ACHN (cell line): ENCODE data around the gene TMEM108.
A peak's percentile ranks its signal among the peaks of the same experiment; 100 is the strongest.
"Not testable (repeated sequence)": the region's sequence is repeated elsewhere in the genome, so short reads cannot be mapped to it uniquely, and the experiment has no call there.

ENCODE experiments used
- DNase-seq: peaks from one replicate; pipeline ENCODE4 v3.0.0-alpha.2; 2015
- in situ Hi-C: cut with HindIII; loops from 2 replicates; pipeline ENCODE4 v1.10.0; 2017; ENCODE audit warnings: low sequenced_read_pairs, low pct_ligation_motif_present, low pct_unique_long_range_greater_than_20kb

Gene TMEM108

DNA sequence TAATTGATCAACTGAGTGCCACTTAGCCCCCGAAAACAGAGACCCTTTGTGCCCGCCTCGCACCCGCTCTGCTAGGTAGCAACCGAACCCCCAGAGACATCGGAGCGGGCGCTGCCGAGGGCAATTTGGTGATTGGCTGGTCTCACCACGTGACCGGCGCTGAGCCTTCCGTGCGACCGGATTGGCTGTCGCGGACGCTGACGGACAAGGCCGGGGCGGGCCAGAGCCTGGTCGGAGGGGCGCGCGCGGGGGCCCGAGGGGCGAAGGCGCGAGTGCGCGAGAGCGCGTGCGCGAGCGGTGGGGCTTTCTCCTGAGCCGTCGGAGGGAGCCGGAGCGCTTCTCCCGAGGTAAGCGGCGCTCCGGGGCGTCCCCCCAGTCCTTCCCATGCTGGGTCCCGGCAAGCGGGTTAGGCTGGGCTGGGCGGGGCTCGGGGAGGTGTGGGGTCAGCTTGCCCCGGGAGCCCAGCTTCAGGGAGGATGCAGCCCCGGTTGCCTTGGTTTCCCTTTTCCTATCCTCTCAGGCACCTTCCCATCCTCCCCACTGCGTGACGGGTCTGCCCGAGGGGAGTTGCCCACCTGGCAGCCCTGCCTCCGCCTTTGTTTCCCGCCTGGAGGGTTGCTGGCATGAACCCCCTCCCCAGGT, at the start of gene TMEM108:
Gene TMEM108, plus strand, starts transcription at position 303 of the 642 bp plus-strand sequence.
- in situ Hi-C loops: no loop called here
- DNase-seq: peak; percentile 23

GRCh38 chr3:132995971-132996370, 42.2 kb upstream of the TMEM108 start:
- DNase-seq: no peak
- in situ Hi-C loops: no loop called here

DNA sequence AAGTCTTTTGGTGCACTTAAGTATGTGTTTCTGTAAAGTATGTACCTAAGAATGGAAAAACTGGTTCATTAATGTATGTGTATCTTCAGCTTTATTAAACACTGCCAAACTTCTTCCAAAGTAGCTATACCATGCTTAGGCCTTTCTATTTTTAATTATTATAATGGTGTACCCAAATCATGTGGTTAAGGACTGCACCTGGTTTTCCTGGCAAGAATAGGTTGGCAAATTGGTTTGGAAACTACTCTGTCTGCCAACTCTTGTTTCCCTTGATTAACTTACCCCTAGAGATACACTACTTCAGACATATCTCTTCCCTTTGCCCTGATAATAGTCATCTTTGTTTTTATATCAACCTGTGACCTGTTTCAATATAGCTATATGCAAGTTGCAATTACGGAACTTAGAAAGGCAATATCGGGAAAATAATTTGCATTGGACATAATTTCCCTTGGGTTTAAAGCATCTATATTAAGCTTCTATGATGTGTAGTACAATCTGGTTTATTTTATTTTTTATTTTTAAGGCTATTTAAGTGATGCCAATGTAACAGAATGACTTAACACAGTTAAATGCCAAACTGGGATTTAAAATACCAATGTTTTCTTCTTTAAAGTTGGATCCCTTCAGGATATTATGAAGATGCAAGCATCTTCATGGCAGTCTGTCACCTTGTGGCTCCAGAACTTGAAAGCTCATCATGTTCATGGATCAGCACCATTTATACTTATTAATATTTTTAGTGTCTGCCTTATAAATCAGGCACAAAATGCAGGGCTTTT, 40.6 kb upstream of the TMEM108 start:
- in situ Hi-C loops: no loop called here
- DNase-seq: no peak

GRCh38 chr3:133005032-133005431, 33.2 kb upstream of the TMEM108 start:
- DNase-seq, in situ Hi-C loops: not testable (repeated sequence)

GRCh38 chr3:133007601-133008000, 30.6 kb upstream of the TMEM108 start:
- DNase-seq: no peak
- in situ Hi-C loops: no loop called here

DNA sequence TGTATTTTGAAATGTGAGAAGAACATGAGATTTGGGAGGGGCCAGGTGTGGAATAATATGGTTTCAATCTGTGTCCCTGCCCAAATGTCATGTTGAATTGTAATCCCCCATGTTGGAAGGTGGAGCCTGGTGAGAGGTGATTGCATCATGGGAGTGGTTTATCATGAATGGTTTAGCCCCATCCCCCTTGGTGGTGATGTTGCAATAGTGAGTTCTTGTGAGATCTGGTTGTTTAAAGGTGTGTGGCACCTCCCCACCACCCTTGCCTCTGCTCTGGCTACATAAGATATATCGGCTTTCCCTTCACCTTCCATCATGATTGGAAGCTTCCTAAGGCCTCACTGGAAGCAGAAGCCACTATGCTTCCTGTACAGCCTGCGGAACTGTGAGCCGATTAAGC, 23.9 kb upstream of the TMEM108 start:
- no peak for DNase-seq
- in situ Hi-C loops: no loop called here

DNA sequence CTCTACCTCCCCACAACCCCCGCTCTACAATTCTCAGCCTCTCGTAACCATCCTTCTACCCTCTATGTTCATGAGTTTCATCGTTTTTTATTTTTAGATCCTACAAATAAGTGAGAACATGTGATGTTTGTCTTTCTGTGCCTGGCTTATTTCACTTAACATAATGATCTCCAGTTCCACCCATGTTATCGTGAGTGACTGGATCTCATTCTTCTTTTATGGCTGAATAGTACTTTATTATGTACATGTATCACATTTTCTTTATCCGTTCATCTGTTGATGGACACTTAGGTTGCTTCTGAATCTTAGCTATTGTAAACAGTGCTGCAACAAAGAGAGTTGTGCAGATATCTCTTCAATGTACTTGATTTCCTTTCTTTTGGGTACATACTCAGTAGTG, 22.6 kb upstream of the TMEM108 start:
- in situ Hi-C loops, DNase-seq: not testable (repeated sequence)

- in situ Hi-C loops: no loop called here
- no peak for DNase-seq
These were observed 21.3 kb upstream of the TMEM108 start for GRCh38 chr3:133016838-133017309.

DNA sequence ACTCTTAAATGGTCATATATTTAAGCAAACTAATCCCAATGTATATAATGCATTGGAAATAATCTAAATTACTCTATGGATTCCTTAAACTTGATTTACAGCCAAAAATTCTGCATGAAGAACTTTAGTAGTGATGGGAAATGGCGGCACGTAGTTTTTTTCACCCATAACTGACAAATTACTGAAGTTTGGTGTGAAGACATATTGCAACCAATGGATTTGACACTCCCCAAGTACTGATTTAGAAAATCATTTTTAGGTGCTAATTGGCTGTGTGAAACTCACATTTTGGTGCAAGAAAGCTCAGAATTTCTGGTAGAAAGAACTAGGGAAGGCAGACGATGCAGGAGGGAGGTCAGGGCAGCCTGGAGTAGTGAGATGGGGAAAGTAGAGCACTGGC, 19.3 kb upstream of the TMEM108 start:
- in situ Hi-C loops: no loop called here
- no peak for DNase-seq

- no peak for DNase-seq
- in situ Hi-C loops: no loop called here
These were observed 17.0 kb upstream of the TMEM108 start for GRCh38 chr3:133021206-133021605.

DNA sequence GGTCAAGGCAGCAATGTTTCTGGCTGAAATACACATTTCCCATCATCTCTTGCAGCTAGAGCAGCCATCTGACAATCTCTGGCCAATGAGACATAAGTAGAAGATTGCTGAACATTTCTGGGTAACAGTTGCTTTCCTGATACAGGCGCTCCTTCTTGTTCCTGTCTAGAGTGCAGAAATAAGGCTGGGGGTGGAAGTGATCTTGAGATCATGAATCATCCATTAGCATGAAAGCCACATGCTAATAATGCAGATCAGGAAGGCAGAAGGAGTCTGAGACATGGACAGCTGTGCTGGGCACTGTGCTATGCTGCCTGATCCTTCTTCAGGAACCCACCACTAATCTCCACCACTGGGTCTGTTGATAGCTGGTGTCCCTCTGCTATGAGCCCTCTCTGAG, 14.8 kb upstream of the TMEM108 start:
- DNase-seq: no peak
- in situ Hi-C loops: no loop called here

GRCh38 chr3:133025546-133025945, 12.6 kb upstream of the TMEM108 start:
- in situ Hi-C loops: no loop called here
- no peak for DNase-seq

GRCh38 chr3:133032301-133032700, 5.9 kb upstream of the TMEM108 start:
- no peak for DNase-seq
- in situ Hi-C loops: no loop called here

- DNase-seq: no peak
- in situ Hi-C loops: no loop called here
These were observed 755 bp upstream of the TMEM108 start for GRCh38 chr3:133037436-133037835.

DNA sequence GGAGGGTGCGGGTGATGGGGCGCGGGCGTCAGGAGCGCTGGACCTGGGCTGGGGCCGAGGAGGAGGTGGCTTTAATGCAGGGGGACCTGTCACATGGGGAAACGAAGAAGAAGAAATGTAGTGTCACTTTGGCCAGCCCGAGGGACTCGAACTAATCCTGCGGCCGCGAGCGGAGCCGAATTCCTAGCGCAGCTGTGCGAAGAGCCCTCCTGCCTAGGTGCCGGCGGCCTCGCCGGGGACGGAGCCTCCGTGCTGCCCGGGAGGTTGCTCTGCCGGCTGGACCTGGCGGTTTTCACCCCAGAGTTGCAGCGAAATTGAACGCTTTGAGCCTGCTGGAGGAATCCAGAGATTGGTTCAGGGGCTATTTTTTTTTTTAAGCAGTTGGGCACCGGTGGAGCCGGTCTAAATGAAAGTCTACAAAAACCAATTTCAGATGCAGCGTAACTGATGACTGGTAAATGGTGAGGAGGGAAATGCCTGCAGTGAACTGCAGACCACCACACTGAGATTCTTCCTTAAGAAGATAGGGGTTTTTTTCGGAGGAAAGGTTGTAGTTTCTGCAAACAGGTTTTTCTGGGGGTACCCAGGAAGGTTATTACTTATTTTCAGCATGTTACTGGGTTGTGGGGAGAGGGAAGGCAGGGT, 662 bp downstream of the TMEM108 start:
- in situ Hi-C loops: no loop called here
- DNase-seq: no peak

DNA sequence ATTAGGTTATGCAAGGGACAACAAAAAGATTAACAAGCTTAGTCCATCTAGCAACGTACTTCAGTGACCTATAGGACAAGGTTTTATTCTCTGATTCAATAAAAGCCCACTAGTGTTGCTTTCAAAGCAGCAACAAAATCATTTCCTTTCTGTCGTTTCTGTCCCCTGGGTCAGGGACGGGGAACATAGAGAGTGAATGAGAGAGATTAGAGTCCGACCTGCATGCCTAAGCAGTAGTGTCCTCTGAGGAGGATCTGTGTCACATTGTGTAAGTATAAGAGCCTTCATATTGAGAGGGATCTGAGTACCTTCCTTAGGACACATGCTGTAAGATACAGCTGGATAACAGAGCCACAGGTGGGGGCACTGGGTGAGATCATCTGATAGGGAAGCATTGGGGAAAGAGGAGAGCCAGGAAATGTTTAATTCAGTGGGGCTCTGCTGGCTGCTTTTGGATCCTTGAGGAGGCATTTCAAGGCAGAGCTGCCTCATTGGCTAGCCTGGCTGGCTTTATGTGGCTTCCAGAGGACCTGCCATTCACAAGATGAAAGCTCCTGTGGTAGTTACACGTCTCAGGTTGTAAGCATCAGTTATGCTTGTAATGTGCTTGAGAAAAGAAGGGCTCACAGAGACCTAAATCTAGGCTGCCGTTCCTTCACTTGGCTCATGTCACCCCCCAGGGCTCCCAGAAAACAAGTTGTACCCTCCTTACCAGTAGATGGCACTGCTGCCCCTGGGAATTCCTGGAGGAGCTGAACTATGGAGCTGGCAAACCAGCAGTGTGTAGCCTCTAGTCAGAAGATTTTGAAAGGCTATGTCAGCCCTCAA, 2.7 kb downstream of the TMEM108 start:
- peak; percentile 69 for DNase-seq
- in situ Hi-C loops: no loop called here

DNA sequence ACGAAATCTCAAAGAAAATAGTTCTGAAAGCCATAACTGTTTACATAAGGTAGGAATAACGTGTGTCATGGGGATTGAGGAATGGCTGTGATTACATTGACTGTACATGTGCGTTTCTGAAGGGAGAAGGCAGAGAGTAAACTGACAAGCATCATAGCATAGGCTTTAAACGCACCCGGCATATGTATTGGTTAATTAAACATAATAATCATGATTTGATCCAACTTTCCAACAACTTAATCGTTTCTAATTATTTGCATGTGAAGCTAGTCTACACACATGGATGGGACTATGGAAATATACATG, 3.3 kb downstream of the TMEM108 start:
- DNase-seq: no peak
- in situ Hi-C loops: no loop called here

GRCh38 chr3:133042778-133043177, 4.6 kb downstream of the TMEM108 start:
- in situ Hi-C loops: no loop called here

DNA sequence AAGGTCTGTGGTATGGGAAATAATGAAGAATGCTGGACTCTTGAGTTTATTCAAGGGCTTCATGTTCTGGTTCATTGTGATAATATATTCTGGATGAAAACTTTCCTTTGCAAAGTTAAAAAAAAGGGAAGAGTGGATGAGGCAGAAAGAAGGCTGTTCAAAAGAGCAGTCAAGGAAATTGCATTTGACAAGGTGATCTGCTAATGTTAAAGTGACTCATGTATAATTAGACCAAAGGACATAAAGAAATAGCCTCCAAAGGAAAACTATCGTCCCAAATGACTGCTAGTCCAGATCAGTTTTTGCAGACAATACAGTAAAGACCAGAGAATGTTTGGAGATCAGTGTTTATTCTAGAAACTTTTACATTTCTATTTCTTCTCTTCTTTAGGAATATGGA, 9.8 kb downstream of the TMEM108 start:
- no peak for DNase-seq
- in situ Hi-C loops: no loop called here

More at GRCh38 chr3:133042778-133043177, 4.6 kb downstream of the TMEM108 start:
- no peak for DNase-seq
